ENCODE measurements around the gene DNLZ.
"Not testable (repeated sequence)": the region's sequence is repeated elsewhere in the genome, so short reads cannot be mapped to it uniquely, and the experiment has no call there.

The DNLZ gene

GRCh38 chr9:136358016-136358415, 5.5 kb downstream of the DNLZ start:
- DNase-seq, result no peak

GRCh38 chr9:136357202-136357725, 6.3 kb downstream of the DNLZ start:
- no peak for DNase-seq

- no peak for DNase-seq
These were observed 7.7 kb downstream of the DNLZ start for GRCh38 chr9:136355616-136356557.

- DNase-seq, result no peak
These were observed 8.9 kb downstream of the DNLZ start for GRCh38 chr9:136354592-136355085.

- no peak for DNase-seq
These were observed 9.6 kb downstream of the DNLZ start for GRCh38 chr9:136353757-136354488.

GRCh38 chr9:136353088-136353487, 10.5 kb downstream of the DNLZ start:
- DNase-seq, result no peak

GRCh38 chr9:136352682-136353081, 10.9 kb downstream of the DNLZ start:
- no peak for DNase-seq

GRCh38 chr9:136351868-136352267, 11.7 kb downstream of the DNLZ start:
- not testable (repeated sequence) for DNase-seq

GRCh38 chr9:136351252-136351800, 12.2 kb downstream of the DNLZ start:
- DNase-seq, result no peak

GRCh38 chr9:136349546-136349945, 14.0 kb downstream of the DNLZ start:
- DNase-seq, result no peak

GRCh38 chr9:136348691-136349090, 14.9 kb downstream of the DNLZ start:
- DNase-seq, result no peak

- no peak for DNase-seq
These were observed 15.9 kb downstream of the DNLZ start for GRCh38 chr9:136347472-136348256.

GRCh38 chr9:136346927-136347465, 16.5 kb downstream of the DNLZ start:
- DNase-seq, result no peak

GRCh38 chr9:136346157-136346481, 17.4 kb downstream of the DNLZ start:
- DNase-seq, result no peak

- DNase-seq, result no peak
These were observed 18.0 kb downstream of the DNLZ start for GRCh38 chr9:136345281-136346156.

- DNase-seq, result no peak
These were observed 18.8 kb downstream of the DNLZ start for GRCh38 chr9:136344544-136345280.

- DNase-seq, result no peak
These were observed 19.7 kb downstream of the DNLZ start for GRCh38 chr9:136343884-136344269.

- DNase-seq, result no peak
These were observed 20.2 kb downstream of the DNLZ start for GRCh38 chr9:136343121-136343883.
